22Rv1 (cell line): ENCODE results near the gene DYNC1I1.

Experiments used
- ZFX ChIP-seq: fragments of 450-650 bp; IDR thresholded peaks from 2 replicates; pipeline ENCODE4 v1.6.1; 2017; ENCODE audit warnings: antibody characterized with exemption, borderline replicate concordance
- TF ChIP-seq, protein P1 (sequence below): fragments of 450-650 bp; IDR thresholded peaks from 2 replicates; pipeline ENCODE4 v1.5.1; 2017; ENCODE audit warnings: mild to moderate bottlenecking

DNA sequence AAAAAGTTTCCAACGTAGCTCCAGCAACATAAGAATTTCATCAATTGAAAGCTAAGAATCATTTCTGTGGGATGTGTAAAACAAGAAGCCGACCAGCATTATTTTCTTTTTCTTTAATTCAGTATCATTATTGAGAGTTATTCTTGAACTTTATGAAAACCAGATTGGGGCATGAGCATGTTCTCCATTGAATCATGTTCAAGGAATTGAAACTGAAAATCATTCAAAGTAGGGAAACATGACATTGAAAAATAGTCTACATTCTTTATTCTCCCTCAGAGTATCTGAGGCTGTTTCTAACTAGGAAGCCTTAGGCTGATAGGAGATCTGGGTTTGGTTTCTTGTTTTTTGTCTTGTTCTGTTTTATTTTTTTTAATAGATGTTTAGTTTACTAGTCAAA is 253.7 kb downstream of the DYNC1I1 start:
- TF ChIP-seq, protein P1, sequence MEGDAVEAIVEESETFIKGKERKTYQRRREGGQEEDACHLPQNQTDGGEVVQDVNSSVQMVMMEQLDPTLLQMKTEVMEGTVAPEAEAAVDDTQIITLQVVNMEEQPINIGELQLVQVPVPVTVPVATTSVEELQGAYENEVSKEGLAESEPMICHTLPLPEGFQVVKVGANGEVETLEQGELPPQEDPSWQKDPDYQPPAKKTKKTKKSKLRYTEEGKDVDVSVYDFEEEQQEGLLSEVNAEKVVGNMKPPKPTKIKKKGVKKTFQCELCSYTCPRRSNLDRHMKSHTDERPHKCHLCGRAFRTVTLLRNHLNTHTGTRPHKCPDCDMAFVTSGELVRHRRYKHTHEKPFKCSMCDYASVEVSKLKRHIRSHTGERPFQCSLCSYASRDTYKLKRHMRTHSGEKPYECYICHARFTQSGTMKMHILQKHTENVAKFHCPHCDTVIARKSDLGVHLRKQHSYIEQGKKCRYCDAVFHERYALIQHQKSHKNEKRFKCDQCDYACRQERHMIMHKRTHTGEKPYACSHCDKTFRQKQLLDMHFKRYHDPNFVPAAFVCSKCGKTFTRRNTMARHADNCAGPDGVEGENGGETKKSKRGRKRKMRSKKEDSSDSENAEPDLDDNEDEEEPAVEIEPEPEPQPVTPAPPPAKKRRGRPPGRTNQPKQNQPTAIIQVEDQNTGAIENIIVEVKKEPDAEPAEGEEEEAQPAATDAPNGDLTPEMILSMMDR = no peak
- no peak for TF ChIP-seq ZFX
